HepG2 (cell line): ENCODE data around the gene MYL11. TPM values are rescaled to one million over a fixed set of nuclear protein-coding genes. Genes with fewer than 3 reads are reported as not detected.

Experiments
- ATAC-seq: fragments of 200-7000 bp; cut with Tn5 transposase; 3 replicates; pipeline ENCODE4 v1.9.1; 2020; ENCODE audit warnings: mild to moderate bottlenecking, moderate library complexity
- BruUV-seq: library from RNA; stranded (reverse); fragments of 400-500 nt; replicated peaks from 2 replicates; lab custom pipeline; 2021; lab: Mats Ljungman, UMichigan
- CTCF ChIA-PET: fragments of 300-600 bp; formaldehyde crosslinking; extraction: SDS; loops from one replicate; lab custom pipeline; 2021; ENCODE audit warnings: low total read pairs, inconsistent platforms, low intra/inter-chr PET ratio; lab: Yijun Ruan, JAX
- POLR2A ChIA-PET: fragments of 350-600 bp; sonication (Branson Sonifier 250); formaldehyde crosslinking; loops from one replicate; lab custom pipeline; 2020; ENCODE audit warnings: antibody characterized with exemption, inconsistent platforms; lab: Yijun Ruan, JAX
- DNase-seq: peaks from one replicate; pipeline ENCODE4 v3.0.0-alpha.2; 2015; ENCODE audit warnings: low spot score
- FAIRE-seq: peaks from 3 replicates; lab custom pipeline; 2011; peaks lifted over from hg19 to GRCh38; lab: Jason Lieb, UNC
- H2AFZ ChIP-seq: one replicate; pipeline ENCODE4 v1.6.1; 2011; ENCODE audit warnings: low read length, inconsistent platforms
- H3K27ac ChIP-seq: fragments of 300-600 bp; 3 replicates; pipeline ENCODE4 v1.8.0; 2011; ENCODE audit warnings: mixed run types, mild to moderate bottlenecking, mixed read lengths, low read length, inconsistent platforms; ENCODE audit not compliant: insufficient read depth; ENCODE audit errors: extremely low read length
- H3K27me3 ChIP-seq, 2 experiments: fragments of 200-600 bp in 1 of 2; 2 replicates in 1 of 2; 3 replicates in 1 of 2; pipeline versions ENCODE4 v1.6.0 to v1.8.0; 2011; ENCODE audit warnings: low read length in 2 of 2, mild to moderate bottlenecking in 2 of 2, moderate library complexity in 2 of 2, inconsistent platforms in 1 of 2; ENCODE audit not compliant: insufficient read depth in 2 of 2, control insufficient read depth in 1 of 2
- H3K36me3 ChIP-seq, 2 experiments: fragments of 200-600 bp in 1 of 2; replicated peaks in 1 of 2; 2 replicates in 1 of 2; 3 replicates in 1 of 2; pipeline versions ENCODE4 v1.5.1 to v1.8.0; 2011; ENCODE audit warnings: low read length in 2 of 2, inconsistent platforms in 1 of 2; ENCODE audit not compliant: insufficient read depth in 2 of 2, control insufficient read depth in 1 of 2
- H3K4me1 ChIP-seq: 2 replicates; pipeline ENCODE4 v1.5.1; 2012; ENCODE audit warnings: low read length, inconsistent platforms; ENCODE audit not compliant: insufficient read depth
- H3K4me2 ChIP-seq: 2 replicates; pipeline ENCODE4 v1.6.0; 2011; ENCODE audit warnings: low read depth, low read length, inconsistent platforms
- H3K4me3 ChIP-seq, 3 experiments: fragments of 200-600 bp in 1 of 3; sonication (generic), shearing (Covaris generic) in 1 of 3; replicated peaks in 1 of 3; 2 replicates each; pipeline ENCODE4 v1.5.1; 2011 to 2016; ENCODE audit warnings: low read length in 3 of 3, inconsistent platforms in 2 of 3, low read depth in 2 of 3, mild to moderate bottlenecking in 2 of 3, control low read depth in 1 of 3, mixed read lengths in 1 of 3; ENCODE audit not compliant: insufficient read depth in 1 of 3
- H3K79me2 ChIP-seq: one replicate; pipeline ENCODE4 v1.6.1; 2011; ENCODE audit warnings: low read length, inconsistent platforms; ENCODE audit not compliant: insufficient read depth
- H3K9ac ChIP-seq: 2 replicates; pipeline ENCODE4 v1.6.0; 2011; ENCODE audit warnings: mild to moderate bottlenecking, low read depth, low read length, inconsistent platforms; ENCODE audit not compliant: insufficient read depth
- H3K9me3 ChIP-seq: 2 replicates; pipeline ENCODE4 v1.5.1; 2012; ENCODE audit warnings: mild to moderate bottlenecking, low read length
- H4K20me1 ChIP-seq: 2 replicates; pipeline ENCODE4 v1.6.0; 2011; ENCODE audit warnings: inconsistent platforms, mild to moderate bottlenecking, low read length, moderate library complexity; ENCODE audit not compliant: insufficient read depth
- ARNT ChIP-seq: fragments of 450-650 bp; IDR thresholded peaks from 2 replicates; pipeline ENCODE4 v1.6.1; 2017
- ESRRA ChIP-seq: sonication (generic); formaldehyde crosslinking; IDR thresholded peaks from 2 replicates; pipeline ENCODE4 v1.5.1; 2020; ENCODE audit warnings: mild to moderate bottlenecking, low read depth, missing genetic modification reagents
- FOSL2 ChIP-seq: sonication (generic); formaldehyde crosslinking; IDR thresholded peaks from 2 replicates; pipeline ENCODE4 v1.4.0; 2020; ENCODE audit warnings: missing genetic modification reagents
- HDAC2 ChIP-seq: sonication (generic); formaldehyde crosslinking; IDR thresholded peaks from 2 replicates; pipeline ENCODE4 v1.4.0; 2020; ENCODE audit warnings: missing genetic modification reagents
- KMT2A ChIP-seq: sonication (generic); formaldehyde crosslinking; IDR thresholded peaks from 2 replicates; pipeline ENCODE4 v1.4.0; 2020; ENCODE audit warnings: missing genetic modification reagents
- MTF1 ChIP-seq: sonication (generic); formaldehyde crosslinking; IDR thresholded peaks from 2 replicates; pipeline ENCODE4 v1.5.0; 2020; ENCODE audit warnings: missing genetic modification reagents
- NFIB ChIP-seq: sonication (generic); formaldehyde crosslinking; IDR thresholded peaks from 2 replicates; pipeline ENCODE4 v1.9.0; 2021; ENCODE audit warnings: missing genetic modification reagents, mild to moderate bottlenecking, borderline replicate concordance
- SMAD9 ChIP-seq: sonication (generic); formaldehyde crosslinking; IDR thresholded peaks from 2 replicates; pipeline ENCODE4 v1.5.1; 2020; ENCODE audit warnings: mild to moderate bottlenecking, missing genetic modification reagents
- SMYD3 ChIP-seq: sonication (generic); formaldehyde crosslinking; IDR thresholded peaks from 2 replicates; pipeline ENCODE4 v1.8.1; 2023; ENCODE audit warnings: mild to moderate bottlenecking, missing genetic modification reagents
- SRSF1 ChIP-seq: fragments of 200-400 bp; formaldehyde crosslinking; optimal IDR thresholded peaks from 2 replicates; pipeline ENCODE3; 2017; ENCODE audit warnings: mild to moderate bottlenecking, low read depth, low read length, moderate library complexity
- ZNF30 ChIP-seq: sonication (generic); formaldehyde crosslinking; IDR thresholded peaks from 2 replicates; pipeline ENCODE4 v1.5.0; 2020; ENCODE audit warnings: mild to moderate bottlenecking, missing genetic modification reagents
- ZNF484 ChIP-seq: sonication (generic); formaldehyde crosslinking; IDR thresholded peaks from 2 replicates; pipeline ENCODE4 v1.5.1; 2020; ENCODE audit warnings: mild to moderate bottlenecking, low read depth, missing genetic modification reagents, borderline replicate concordance
- ZNF564 ChIP-seq: sonication (generic); formaldehyde crosslinking; IDR thresholded peaks from 2 replicates; pipeline ENCODE4 v1.8.1; 2023; ENCODE audit warnings: mild to moderate bottlenecking, missing genetic modification reagents
- ZNF674 ChIP-seq: sonication (generic); formaldehyde crosslinking; IDR thresholded peaks from 2 replicates; pipeline ENCODE4 v1.5.0; 2020; ENCODE audit warnings: low read depth, mild to moderate bottlenecking, missing genetic modification reagents
- ZNF749 ChIP-seq: sonication (generic); formaldehyde crosslinking; IDR thresholded peaks from 2 replicates; pipeline ENCODE4 v1.8.0; 2022; ENCODE audit warnings: mild to moderate bottlenecking, missing genetic modification reagents, moderate library complexity, borderline replicate concordance
- ZNF790 ChIP-seq: sonication (generic); formaldehyde crosslinking; IDR thresholded peaks from 2 replicates; pipeline ENCODE4 v1.8.0; 2022; ENCODE audit warnings: missing genetic modification reagents, mild to moderate bottlenecking, borderline replicate concordance
- WGBS: methylation state at CpG from one replicate; pipeline ENCODE4 v1.1.6; 2017; ENCODE audit warnings: low lambda C conversion rate; 5-methylcytosine and 5-hydroxymethylcytosine counted together
- in situ Hi-C: cut with HindIII; loops from 2 replicates; pipeline ENCODE4 v1.10.0; 2017; ENCODE audit warnings: low pct_unique_long_range_greater_than_20kb; ENCODE audit not compliant: extremely low pct_ligation_motif_present
- intact Hi-C: fragments of 100-400 bp; cut with micrococcal nuclease; formaldehyde crosslinking; loops from one replicate; pipeline ENCODE4 v1.10.0; 2022; ENCODE audit not compliant: unreplicated experiment
- polyA plus RNA-seq, 8 experiments: library from polyadenylated mRNA; depleted of rRNA in 3 of 8; stranded (reverse) in 7 of 8; unstranded in 1 of 8; fragments of >200 nt; fragmentation: Illumina TruSeq in 4 of 8; extraction: Trizol in 4 of 8; gene quantifications; 2 replicates each; pipeline versions ENCODE4 v1.2.1 to v1.2.3, GENCODE V29; 2011 to 2016; ENCODE audit warnings: low read depth in 4 of 8, missing spikeins in 1 of 8, mixed read lengths in 1 of 8; ENCODE audit not compliant: insufficient read depth in 1 of 8
- total RNA-seq, 5 experiments: library from RNA; depleted of rRNA; stranded (reverse); fragments of >200 nt; fragmentation: Illumina TruSeq; extraction: Trizol; gene quantifications; 2 replicates each; pipeline ENCODE4 v1.2.3, GENCODE V29; 2016; ENCODE audit warnings: low read depth in 1 of 5
- TF ChIP-seq, protein P1 (sequence below): sonication (generic); formaldehyde crosslinking; IDR thresholded peaks from 2 replicates; pipeline ENCODE4 v1.8.1; 2023; ENCODE audit warnings: mild to moderate bottlenecking, inconsistent platforms, moderate library complexity, missing genetic modification reagents, borderline replicate concordance
- TF ChIP-seq, protein P2 (sequence below): IDR thresholded peaks from 2 replicates; pipeline ENCODE4 v1.6.1; 2016; ENCODE audit warnings: low read depth, control low read depth
- TF ChIP-seq, protein P3 (sequence below): sonication (generic); formaldehyde crosslinking; IDR thresholded peaks from 2 replicates; pipeline ENCODE4 v1.8.0; 2022; ENCODE audit warnings: missing genetic modification reagents, mild to moderate bottlenecking, inconsistent platforms, borderline replicate concordance

Gene MYL11
- total and polyA plus RNA-seq, 2 of the 13 experiments (the other 11 are each of a cell fraction or from before 2014, with no cell fraction given) = not detected

DNA sequence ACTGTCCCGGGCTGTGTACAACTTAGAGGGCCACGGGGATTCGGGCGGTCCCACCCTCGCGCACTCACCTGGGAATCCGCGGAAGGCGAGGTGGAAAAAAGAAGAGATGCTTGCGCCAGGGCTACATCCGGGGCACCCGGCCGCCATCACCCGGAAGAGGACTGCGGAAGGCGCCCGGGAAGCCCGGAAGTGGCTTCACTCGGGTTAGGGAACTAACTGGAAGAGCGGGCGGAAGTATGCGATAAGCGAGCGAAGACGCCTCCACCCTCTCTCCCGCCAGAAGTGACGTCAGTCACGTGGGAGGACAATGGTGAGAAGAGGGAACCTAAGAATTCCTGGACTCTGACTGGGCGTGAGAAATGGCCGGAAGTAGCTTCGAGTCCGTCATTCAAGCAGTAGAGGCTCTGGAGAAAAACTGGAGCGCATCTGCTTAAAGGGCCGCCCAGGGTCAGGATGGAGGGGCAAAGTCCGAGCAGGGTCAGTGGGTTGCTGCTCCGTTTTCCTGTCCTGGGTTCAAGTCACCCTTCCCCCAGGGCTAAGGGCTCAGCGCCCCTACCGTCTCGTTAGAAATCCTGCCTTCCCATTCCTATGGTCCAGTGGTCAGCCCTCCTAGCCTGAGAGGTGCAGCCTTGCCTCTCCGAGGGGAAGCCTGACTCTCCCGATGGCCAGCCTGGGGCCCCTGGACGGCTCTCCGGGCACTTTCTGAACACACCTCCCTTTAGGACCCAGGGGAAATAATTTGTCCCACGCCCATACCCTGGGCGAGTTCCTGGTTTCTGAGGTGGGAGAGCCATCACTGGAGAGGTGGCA is 19.3 kb upstream of the MYL11 start, which contains the start of gene CD2BP2 (continued):
- TF ChIP-seq, protein P1, sequence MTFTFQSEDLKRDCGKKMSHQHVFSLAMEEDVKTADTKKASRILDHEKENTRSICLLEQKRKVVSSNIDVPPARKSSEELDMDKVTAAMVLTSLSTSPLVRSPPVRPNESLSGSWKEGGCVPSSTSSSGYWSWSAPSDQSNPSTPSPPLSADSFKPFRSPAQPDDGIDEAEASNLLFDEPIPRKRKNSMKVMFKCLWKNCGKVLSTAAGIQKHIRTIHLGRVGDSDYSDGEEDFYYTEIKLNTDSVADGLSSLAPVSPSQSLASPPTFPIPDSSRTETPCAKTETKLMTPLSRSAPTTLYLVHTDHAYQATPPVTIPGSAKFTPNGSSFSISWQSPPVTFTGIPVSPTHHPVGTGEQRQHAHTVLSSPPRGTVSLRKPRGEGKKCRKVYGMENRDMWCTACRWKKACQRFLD (CRISPR knock-in tag) = peak; percentile 80; the same call in 1 of the 2 replicates
- TF ChIP-seq KMT2A = no peak; the same call in 1 of the 2 replicates
- no peak for TF ChIP-seq SRSF1
- no peak; the same call in none of the 2 replicates for TF ChIP-seq ZNF564

DNA sequence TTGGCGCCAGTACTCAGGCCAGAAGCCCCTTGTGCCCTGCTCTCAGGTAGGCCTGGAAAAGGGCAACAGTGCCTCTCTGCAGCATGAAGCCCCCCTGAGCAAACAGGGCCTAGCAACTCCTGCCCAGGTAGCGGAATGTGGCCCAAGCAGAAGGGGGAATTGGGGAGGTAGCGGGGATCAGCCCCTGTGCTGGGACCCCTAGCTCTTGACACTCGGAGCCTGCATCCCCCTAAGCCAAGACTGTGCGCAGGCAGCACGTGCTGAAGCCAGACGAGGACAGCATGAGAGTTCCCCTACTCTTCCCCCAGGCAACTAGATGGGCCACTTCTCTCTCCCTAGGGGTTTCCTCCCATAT is 18.7 kb upstream of the MYL11 start:
- POLR2A ChIA-PET = interaction anchor here (0.6 to 6.7 kb wide), 18 partner anchors 9 to 303 kb away, joined by 3 to 94 read pairs (median 5); partner anchors contain the start of genes DCTPP1, FBRS, TBC1D10B and ZNF48
- ATAC-seq (no peak; the same call in 2 of the 3 replicates), FAIRE-seq (no peak), DNase-seq (no peak)
- Histone ChIP-seq H3K9ac (peak overlapping the region; percentile 84), H3K27me3 (no peaks in the 10 kb centered on the region; a peak in 1 of 5 replicates), H3K79me2 (peaks cover 23% of the 10 kb centered on the region), H4K20me1 (no peaks in the 10 kb centered on the region), H3K4me3 (peak overlapping the region; percentile 64 to 94 (median 88)), H3K4me1 (peaks cover 52% of the 10 kb centered on the region), H3K36me3 (peaks cover 10 to 52% of the 10 kb centered on the region in 2 experiments), H3K4me2 (peak overlapping the region; percentile 95), H2AFZ (no peak overlapping the region), H3K9me3 (no peaks in the 10 kb centered on the region), H3K27ac (peak overlapping the region; percentile 92)
- WGBS = 25% methylated on average over 4 of the region's 7 CpGs
- BruUV-seq = no TSS peak
- CTCF ChIA-PET = no interaction called here
- intact Hi-C loops = loop anchor here (1.0 to 2.0 kb wide), 3 partner anchors 21 to 53 kb away; partner anchors contain the start of gene ZNF48
- in situ Hi-C loops = loop anchor here (10.0 kb wide), 1 partner anchor 259 kb away; the partner anchor contains the start of gene ZNF689
- TF ChIP-seq MTF1 (CRISPR knock-in tag) (no peak; the same call in 1 of the 2 replicates), FOSL2 (CRISPR knock-in tag) (no peak), ZNF30 (CRISPR knock-in tag) (peak; percentile 84; the same call in 1 of the 2 replicates), ZNF484 (CRISPR knock-in tag) (no peak), SMYD3 (no peak; the same call in 1 of the 2 replicates), ESRRA (CRISPR knock-in tag) (no peak), SMAD9 (no peak), ZNF749 (CRISPR knock-in tag) (0 out of 2 replicates have a peak, but pooled peaks have one; percentile 7), ZNF674 (CRISPR knock-in tag) (no peak), ARNT (no peak), ZNF790 (peak; percentile 58; the same call in 1 of the 2 replicates), NFIB (CRISPR knock-in tag) (no peak), HDAC2 (CRISPR knock-in tag) (no peak)
- TF ChIP-seq, protein P2, sequence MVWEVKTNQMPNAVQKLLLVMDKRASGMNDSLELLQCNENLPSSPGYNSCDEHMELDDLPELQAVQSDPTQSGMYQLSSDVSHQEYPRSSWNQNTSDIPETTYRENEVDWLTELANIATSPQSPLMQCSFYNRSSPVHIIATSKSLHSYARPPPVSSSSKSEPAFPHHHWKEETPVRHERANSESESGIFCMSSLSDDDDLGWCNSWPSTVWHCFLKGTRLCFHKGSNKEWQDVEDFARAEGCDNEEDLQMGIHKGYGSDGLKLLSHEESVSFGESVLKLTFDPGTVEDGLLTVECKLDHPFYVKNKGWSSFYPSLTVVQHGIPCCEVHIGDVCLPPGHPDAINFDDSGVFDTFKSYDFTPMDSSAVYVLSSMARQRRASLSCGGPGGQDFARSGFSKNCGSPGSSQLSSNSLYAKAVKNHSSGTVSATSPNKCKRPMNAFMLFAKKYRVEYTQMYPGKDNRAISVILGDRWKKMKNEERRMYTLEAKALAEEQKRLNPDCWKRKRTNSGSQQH (CRISPR knock-in tag) = no peak
- TF ChIP-seq, protein P3, sequence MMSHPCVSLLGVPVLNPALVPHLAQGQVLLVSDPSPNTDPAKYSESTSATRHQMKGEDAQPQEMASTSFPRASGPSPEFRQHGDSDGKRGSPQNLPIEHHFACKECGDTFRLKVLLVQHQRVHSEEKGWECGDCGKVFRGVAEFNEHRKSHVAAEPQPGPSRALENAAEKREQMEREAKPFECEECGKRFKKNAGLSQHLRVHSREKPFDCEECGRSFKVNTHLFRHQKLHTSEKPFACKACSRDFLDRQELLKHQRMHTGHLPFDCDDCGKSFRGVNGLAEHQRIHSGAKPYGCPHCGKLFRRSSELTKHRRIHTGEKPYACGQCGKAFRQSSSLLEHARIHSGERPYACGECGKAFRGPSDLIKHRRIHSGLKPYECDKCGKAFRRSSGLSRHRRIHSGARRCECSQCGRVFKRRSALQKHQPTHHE = 0 out of 2 replicates have a peak, but pooled peaks have one; percentile 14
